HFF-Myc (cell line): ENCODE results near the gene CNOT8.
"Not testable (repeated sequence)": the region's sequence is repeated elsewhere in the genome, so short reads cannot be mapped to it uniquely, and the experiment has no call there.

Experiments used
- DNase-seq: peaks from one replicate; pipeline ENCODE4 v3.0.0-alpha.2; 2011; ENCODE audit warnings: low read depth; ENCODE audit errors: extremely low read depth
- H3K4me3 ChIP-seq: replicated peaks from 2 replicates; pipeline ENCODE4 v1.5.1; 2011; ENCODE audit warnings: low read depth, mild to moderate bottlenecking, control low read depth, low read length
- TF ChIP-seq, protein P1 (sequence below): IDR thresholded peaks from 2 replicates; pipeline ENCODE4 v1.5.1; 2012; ENCODE audit warnings: mild to moderate bottlenecking, low read depth, low read length, control low read depth; ENCODE audit errors: missing control alignments

Gene CNOT8

DNA sequence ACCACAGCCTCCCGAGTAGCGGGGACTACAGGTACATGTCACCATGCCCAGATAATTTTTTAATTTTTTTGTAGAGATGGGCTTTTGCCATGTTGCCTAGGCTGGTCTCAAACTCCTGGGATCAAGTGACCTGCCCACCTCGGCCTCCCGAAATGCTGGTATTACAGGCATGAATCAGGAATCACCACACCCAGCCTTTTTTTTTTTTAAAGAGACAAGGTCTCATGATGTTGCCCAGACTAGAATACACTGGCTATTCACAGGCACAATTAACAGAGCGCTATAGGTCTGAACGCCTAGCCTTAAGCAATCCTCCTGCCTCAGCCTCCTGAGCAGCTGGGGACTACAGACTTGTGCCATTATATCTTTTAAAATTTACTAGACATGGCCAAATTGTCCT, 43.5 kb downstream of the CNOT8 start:
- TF ChIP-seq, protein P1, sequence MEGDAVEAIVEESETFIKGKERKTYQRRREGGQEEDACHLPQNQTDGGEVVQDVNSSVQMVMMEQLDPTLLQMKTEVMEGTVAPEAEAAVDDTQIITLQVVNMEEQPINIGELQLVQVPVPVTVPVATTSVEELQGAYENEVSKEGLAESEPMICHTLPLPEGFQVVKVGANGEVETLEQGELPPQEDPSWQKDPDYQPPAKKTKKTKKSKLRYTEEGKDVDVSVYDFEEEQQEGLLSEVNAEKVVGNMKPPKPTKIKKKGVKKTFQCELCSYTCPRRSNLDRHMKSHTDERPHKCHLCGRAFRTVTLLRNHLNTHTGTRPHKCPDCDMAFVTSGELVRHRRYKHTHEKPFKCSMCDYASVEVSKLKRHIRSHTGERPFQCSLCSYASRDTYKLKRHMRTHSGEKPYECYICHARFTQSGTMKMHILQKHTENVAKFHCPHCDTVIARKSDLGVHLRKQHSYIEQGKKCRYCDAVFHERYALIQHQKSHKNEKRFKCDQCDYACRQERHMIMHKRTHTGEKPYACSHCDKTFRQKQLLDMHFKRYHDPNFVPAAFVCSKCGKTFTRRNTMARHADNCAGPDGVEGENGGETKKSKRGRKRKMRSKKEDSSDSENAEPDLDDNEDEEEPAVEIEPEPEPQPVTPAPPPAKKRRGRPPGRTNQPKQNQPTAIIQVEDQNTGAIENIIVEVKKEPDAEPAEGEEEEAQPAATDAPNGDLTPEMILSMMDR, result no peak
- DNase-seq, result no peak
- no peak overlapping the region for H3K4me3 ChIP-seq

DNA sequence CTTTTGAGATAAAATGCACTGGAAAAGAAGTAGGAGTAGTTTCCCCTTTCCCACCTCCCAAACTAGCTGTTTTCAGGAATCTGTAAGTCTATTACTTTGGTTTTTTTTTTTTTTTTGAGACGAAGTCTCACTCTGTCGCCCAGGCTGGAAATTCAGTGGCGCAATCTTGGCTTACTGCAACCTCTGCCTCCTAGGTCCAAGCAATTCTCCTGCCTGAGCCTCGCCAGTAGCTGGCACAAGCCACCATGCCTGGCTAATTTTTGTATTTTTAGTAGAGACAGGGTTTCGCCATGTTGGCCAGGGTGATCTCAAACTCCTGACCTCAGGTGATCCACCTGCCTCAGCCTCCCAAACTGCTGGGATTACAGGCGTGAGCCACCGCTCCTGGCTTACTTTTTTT, 47.2 kb downstream of the CNOT8 start:
- DNase-seq, H3K4me3 ChIP-seq: not testable (repeated sequence)

DNA sequence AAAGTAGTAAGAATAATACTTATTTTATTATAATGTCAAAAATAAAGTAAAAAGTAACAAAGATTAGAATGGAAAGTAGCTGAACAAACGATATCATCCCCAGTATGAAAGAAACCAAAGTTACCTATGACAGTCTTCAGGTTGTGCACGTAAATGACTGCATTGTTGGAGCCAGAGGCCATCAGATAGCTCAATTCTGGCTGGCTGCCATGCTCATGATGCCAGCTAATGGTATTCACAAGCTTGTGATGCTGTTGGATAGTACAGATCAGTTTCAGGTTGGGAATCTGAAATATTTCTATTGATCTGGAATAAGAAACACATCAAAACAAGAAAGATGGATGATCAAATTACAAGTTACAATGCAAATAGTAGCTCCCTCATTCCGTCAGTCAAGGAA, 58.4 kb downstream of the CNOT8 start:
- DNase-seq, result no peak
- TF ChIP-seq, protein P1, result no peak
- H3K4me3 ChIP-seq, result no peak overlapping the region

DNA sequence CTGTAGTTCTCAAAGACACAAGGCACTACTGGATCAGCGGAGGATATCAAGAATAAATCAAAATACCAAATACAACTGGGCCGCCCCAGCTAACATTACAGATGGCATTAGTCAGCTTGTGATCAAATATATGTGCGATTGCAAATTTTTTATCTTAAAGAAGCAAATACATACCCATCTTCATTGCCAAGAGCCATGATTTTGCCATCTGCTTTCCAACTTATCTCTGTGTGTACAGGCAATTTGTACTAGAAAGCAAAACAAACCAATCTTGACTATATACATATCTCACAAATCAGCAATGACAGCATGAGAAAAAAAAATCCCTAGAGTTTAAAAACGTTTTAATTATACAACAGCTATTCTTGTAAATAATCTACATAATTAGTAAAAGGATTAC, 59.3 kb downstream of the CNOT8 start:
- TF ChIP-seq, protein P1, result no peak
- H3K4me3 ChIP-seq, result no peak overlapping the region
- no peak for DNase-seq

DNA sequence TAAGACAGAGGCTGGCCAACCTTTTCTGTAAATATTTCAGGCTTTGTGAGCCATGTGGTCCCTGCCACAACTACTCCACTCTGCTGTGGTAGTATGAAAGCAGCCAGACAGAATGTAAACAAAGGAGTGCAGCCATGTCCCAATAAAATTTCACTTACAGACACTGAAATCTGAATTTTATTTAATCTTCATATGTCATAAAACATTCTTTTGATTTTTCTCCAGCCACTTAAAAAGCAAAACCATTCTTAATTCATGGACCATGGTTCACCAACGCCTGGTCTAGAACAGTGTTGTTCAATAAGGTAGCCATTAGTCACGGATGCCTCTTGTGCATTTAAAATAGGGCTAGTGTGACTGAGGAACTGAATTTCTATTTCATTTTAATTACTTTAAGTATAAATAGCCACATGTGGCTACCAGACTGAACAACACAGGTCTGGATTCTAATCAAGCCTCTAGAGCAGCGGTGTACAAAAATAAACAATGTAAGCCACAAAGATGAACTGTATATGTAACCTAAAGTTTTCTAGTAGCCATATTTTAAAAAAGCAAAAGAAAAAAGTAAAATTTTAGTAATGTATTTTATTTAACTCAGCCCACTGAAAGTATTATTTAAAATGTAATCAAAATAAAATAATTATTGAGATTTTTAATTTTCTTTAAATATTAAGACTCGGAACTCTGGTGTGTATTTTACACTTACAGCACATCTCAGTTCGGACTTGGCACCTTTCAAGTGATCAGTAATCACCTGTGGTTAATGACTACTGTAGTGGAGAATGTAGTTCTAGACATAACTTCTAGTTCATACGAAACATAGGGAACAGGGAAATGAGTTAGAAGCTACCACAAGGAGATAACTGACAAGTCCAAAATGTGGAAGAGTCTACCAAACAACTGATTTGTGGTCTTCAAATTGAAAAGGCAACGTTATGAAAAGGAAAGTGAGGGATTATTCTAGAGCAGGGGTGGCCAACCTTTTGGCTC, 65.3 kb downstream of the CNOT8 start:
- TF ChIP-seq, protein P1, result no peak
- H3K4me3 ChIP-seq, result no peak overlapping the region
- DNase-seq, result peak; percentile 36
